ENCODE data around the gene NFIC. TPM values are rescaled to one million over a fixed set of nuclear protein-coding genes. Genes with fewer than 3 reads are reported as not detected.
"Not testable (repeated sequence)": the region's sequence is repeated elsewhere in the genome, so short reads cannot be mapped to it uniquely, and the experiment has no call there.

The NFIC gene
- polyA plus RNA-seq, 1 donor from 2014 or later, result 0.24 TPM

GRCh38 chr19:3443840-3444694 is 77.7 kb downstream of the NFIC start:
- Histone ChIP-seq H3K9me2 (ENCODE audit: insufficient read depth, low read length) (no peaks in the 10 kb centered on the region), H4K20me1 (ENCODE audit: insufficient read depth) (no peaks in the 10 kb centered on the region), H3F3A (ENCODE audit: insufficient read depth, low read length, poor library complexity, severe bottlenecking) (no peaks in the 10 kb centered on the region), H3K79me2 (replicated peaks; ENCODE audit: insufficient read depth, low read length) (no peaks in the 10 kb centered on the region), H3K27me3 (ENCODE audit: insufficient read depth, low read depth, low read length) (no peaks in the 10 kb centered on the region), H3K36me3 (ENCODE audit: insufficient read depth, low read length) (no peaks in the 10 kb centered on the region), H3K4me3 (ENCODE audit: low read length) (peak overlapping the region; percentile 47), H3K9ac (ENCODE audit: low read length) (peak overlapping the region; percentile 62), H3K27ac (ENCODE audit: low read length) (peak overlapping the region; percentile 24), H3K4me2 (ENCODE audit: low read length) (no peak overlapping the region), H3K9me3 (ENCODE audit: low read length) (no peaks in the 10 kb centered on the region), H2AFZ (ENCODE audit: low read depth, low read length) (peak overlapping the region; percentile 45)
- TF ChIP-seq POLR2AphosphoS5 (IDR thresholded peaks at IDR 0.05), result no peak
- TF ChIP-seq SMC3 (conservative IDR thresholded peaks at IDR 0.05; ENCODE audit: poor library complexity), result no peak
- peak; percentile 16 for TF ChIP-seq CTCF (IDR thresholded peaks at IDR 0.05; ENCODE audit: poor library complexity, severe bottlenecking)
- TF ChIP-seq MXI1 (conservative IDR thresholded peaks at IDR 0.05; ENCODE audit: poor library complexity, severe bottlenecking), result peak; percentile 1
- TF ChIP-seq RAD21 (conservative IDR thresholded peaks at IDR 0.05), result no peak
- TF ChIP-seq REST (IDR thresholded peaks at IDR 0.05; ENCODE audit: borderline replicate concordance), result no peak
- no peak for TF ChIP-seq EP300 (conservative IDR thresholded peaks at IDR 0.05; ENCODE audit: poor library complexity, severe bottlenecking)
- TF ChIP-seq EZH2 (IDR thresholded peaks at IDR 0.05; ENCODE audit: borderline replicate concordance, insufficient read depth, low read length, poor library complexity, severe bottlenecking), result no peak
- no peak for TF ChIP-seq TAF1 (IDR thresholded peaks at IDR 0.05; ENCODE audit: low read depth)

GRCh38 chr19:3444695-3445234 is 78.4 kb downstream of the NFIC start:
- Histone ChIP-seq H3K4me2 (ENCODE audit: low read length) (no peak overlapping the region), H3F3A (ENCODE audit: insufficient read depth, low read length, poor library complexity, severe bottlenecking) (no peaks in the 10 kb centered on the region), H3K27me3 (ENCODE audit: insufficient read depth, low read depth, low read length) (no peaks in the 10 kb centered on the region), H3K79me2 (replicated peaks; ENCODE audit: insufficient read depth, low read length) (no peaks in the 10 kb centered on the region), H3K9me2 (ENCODE audit: insufficient read depth, low read length) (no peaks in the 10 kb centered on the region), H4K20me1 (ENCODE audit: insufficient read depth) (no peaks in the 10 kb centered on the region), H3K9me3 (ENCODE audit: low read length) (no peaks in the 10 kb centered on the region), H2AFZ (ENCODE audit: low read depth, low read length) (peak overlapping the region; percentile 45), H3K4me3 (ENCODE audit: low read length) (peak overlapping the region; percentile 47), H3K27ac (ENCODE audit: low read length) (peak overlapping the region; percentile 24), H3K9ac (ENCODE audit: low read length) (peak overlapping the region; percentile 62), H3K36me3 (ENCODE audit: insufficient read depth, low read length) (no peaks in the 10 kb centered on the region)
- TF ChIP-seq SMC3 (conservative IDR thresholded peaks at IDR 0.05; ENCODE audit: poor library complexity) (no peak), MXI1 (conservative IDR thresholded peaks at IDR 0.05; ENCODE audit: poor library complexity, severe bottlenecking) (peak; percentile 11), POLR2AphosphoS5 (IDR thresholded peaks at IDR 0.05) (peak; percentile 7)

GRCh38 chr19:3446657-3447056 is 80.3 kb downstream of the NFIC start:
- H3K9me2 ChIP-seq (ENCODE audit: insufficient read depth, low read length); H4K20me1 ChIP-seq (ENCODE audit: insufficient read depth); H3K4me3 ChIP-seq (ENCODE audit: low read length); H3K27me3 ChIP-seq (ENCODE audit: insufficient read depth, low read depth, low read length); H3K36me3 ChIP-seq (ENCODE audit: insufficient read depth, low read length); H3K9ac ChIP-seq (ENCODE audit: low read length); H3K4me2 ChIP-seq (ENCODE audit: low read length); H3K27ac ChIP-seq (ENCODE audit: low read length); H3K9me3 ChIP-seq (ENCODE audit: low read length); H3K79me2 ChIP-seq (replicated peaks; ENCODE audit: insufficient read depth, low read length); H3F3A ChIP-seq (ENCODE audit: insufficient read depth, low read length, poor library complexity, severe bottlenecking); H2AFZ ChIP-seq (ENCODE audit: low read depth, low read length): not testable (repeated sequence)
